ENCODE data around the gene MBOAT1.
"Not testable (repeated sequence)": the region's sequence is repeated elsewhere in the genome, so short reads cannot be mapped to it uniquely, and the experiment has no call there.

The MBOAT1 gene

GRCh38 chr6:20146291-20146690, 66.0 kb downstream of the MBOAT1 start:
- no peak overlapping the region for H3K4me3 ChIP-seq (ENCODE audit: control insufficient read depth, low read depth, low read length)
- TF ChIP-seq, protein P1, sequence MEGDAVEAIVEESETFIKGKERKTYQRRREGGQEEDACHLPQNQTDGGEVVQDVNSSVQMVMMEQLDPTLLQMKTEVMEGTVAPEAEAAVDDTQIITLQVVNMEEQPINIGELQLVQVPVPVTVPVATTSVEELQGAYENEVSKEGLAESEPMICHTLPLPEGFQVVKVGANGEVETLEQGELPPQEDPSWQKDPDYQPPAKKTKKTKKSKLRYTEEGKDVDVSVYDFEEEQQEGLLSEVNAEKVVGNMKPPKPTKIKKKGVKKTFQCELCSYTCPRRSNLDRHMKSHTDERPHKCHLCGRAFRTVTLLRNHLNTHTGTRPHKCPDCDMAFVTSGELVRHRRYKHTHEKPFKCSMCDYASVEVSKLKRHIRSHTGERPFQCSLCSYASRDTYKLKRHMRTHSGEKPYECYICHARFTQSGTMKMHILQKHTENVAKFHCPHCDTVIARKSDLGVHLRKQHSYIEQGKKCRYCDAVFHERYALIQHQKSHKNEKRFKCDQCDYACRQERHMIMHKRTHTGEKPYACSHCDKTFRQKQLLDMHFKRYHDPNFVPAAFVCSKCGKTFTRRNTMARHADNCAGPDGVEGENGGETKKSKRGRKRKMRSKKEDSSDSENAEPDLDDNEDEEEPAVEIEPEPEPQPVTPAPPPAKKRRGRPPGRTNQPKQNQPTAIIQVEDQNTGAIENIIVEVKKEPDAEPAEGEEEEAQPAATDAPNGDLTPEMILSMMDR (conservative IDR thresholded peaks at IDR 0.05; ENCODE audit: control insufficient read depth, insufficient read depth, low read depth, low read length), result no peak
- no peak for DNase-seq (ENCODE audit: low read depth)

DNA sequence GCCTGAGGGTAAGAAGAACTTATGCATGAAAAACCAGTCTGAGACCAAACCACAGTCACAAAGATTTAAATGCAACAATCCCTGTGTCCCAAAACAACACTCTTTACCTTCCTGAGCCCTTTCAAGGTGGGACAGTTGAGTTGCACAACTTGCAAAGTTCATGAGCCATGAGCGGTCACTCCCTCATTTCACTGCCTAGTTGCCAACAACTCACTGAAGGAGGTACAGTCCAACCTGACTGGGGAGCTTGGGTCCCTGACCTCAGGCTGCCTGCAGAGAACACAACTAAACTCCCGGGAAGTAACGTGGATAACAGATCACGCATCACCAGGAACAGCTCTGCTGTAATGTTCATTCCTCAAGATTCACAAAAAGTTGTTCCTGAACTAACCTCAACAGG, 69.4 kb downstream of the MBOAT1 start:
- DNase-seq (ENCODE audit: low read depth), result no peak
- no peak overlapping the region for H3K4me3 ChIP-seq (ENCODE audit: control insufficient read depth, low read depth, low read length)
- TF ChIP-seq, protein P1 (conservative IDR thresholded peaks at IDR 0.05; ENCODE audit: control insufficient read depth, insufficient read depth, low read depth, low read length), result no peak

DNA sequence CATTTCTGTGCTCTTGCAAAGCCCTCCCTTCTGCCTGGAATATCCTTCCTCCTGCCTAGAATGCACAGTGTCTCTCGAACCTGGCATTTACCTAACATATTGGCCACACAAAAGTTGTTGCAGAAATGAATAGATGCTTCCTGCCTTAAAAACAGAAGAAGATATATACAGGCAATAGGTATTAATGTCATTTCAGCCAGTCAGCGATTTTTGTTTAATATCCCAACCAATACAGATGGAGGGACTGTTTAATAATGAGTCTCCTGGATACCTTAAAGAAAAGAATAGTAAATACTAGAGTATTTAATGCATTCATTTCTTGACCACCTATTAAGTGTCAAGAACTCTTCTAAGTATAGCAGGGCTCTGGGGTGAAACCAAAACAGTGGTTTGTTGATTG, 70.3 kb downstream of the MBOAT1 start:
- H3K4me3 ChIP-seq (ENCODE audit: control insufficient read depth, low read depth, low read length), result no peak overlapping the region
- TF ChIP-seq, protein P1 (conservative IDR thresholded peaks at IDR 0.05; ENCODE audit: control insufficient read depth, insufficient read depth, low read depth, low read length), result no peak
- no peak for DNase-seq (ENCODE audit: low read depth)

- H3K4me3 ChIP-seq (ENCODE audit: control insufficient read depth, low read depth, low read length), result not testable (repeated sequence)
- DNase-seq (ENCODE audit: low read depth), result peak; percentile 17
Observed at GRCh38 chr6:20139127-20139963, 72.9 kb downstream of the MBOAT1 start.

- no peak for DNase-seq (ENCODE audit: low read depth)
- TF ChIP-seq, protein P1 (conservative IDR thresholded peaks at IDR 0.05; ENCODE audit: control insufficient read depth, insufficient read depth, low read depth, low read length), result no peak
- no peak overlapping the region for H3K4me3 ChIP-seq (ENCODE audit: control insufficient read depth, low read depth, low read length)
Observed at GRCh38 chr6:20137837-20138236, 74.4 kb downstream of the MBOAT1 start.

DNA sequence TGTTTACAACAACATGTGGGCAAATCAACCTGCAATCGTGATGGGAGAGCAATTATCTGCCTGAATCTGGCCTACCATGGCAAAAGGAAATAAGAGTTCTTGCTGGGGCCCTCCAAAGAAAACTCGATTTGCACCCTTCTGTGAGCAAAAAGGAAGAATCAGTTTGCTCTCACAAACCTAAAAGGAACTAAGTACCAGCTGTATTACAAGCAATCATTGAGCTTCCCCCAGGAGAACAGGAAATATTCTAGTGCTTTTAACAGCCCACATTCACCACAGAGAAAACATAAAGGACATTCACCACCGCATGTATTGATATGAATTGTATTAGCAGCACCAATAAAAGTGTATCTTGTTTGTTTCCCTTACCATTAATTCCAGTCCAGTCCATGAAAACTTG, 75.0 kb downstream of the MBOAT1 start:
- TF ChIP-seq, protein P1 (conservative IDR thresholded peaks at IDR 0.05; ENCODE audit: control insufficient read depth, insufficient read depth, low read depth, low read length), result no peak

GRCh38 chr6:20135677-20136268, 76.5 kb downstream of the MBOAT1 start:
- no peak overlapping the region for H3K4me3 ChIP-seq (ENCODE audit: control insufficient read depth, low read depth, low read length)
- TF ChIP-seq, protein P1 (conservative IDR thresholded peaks at IDR 0.05; ENCODE audit: control insufficient read depth, insufficient read depth, low read depth, low read length), result no peak
- no peak for DNase-seq (ENCODE audit: low read depth)

More for the DNA sequence above, 75.0 kb downstream of the MBOAT1 start:
- H3K4me3 ChIP-seq (ENCODE audit: control insufficient read depth, low read depth, low read length), result no peak overlapping the region
- DNase-seq (ENCODE audit: low read depth), result no peak

Data from fibroblast of mammary gland (primary cell).